DOHH2 (cell line): ENCODE measurements around the gene HBB.

Experiments
- H3F3A ChIP-seq: fragments of 200-600 bp; sonication (generic), shearing (Covaris generic); 2 replicates; pipeline ENCODE4 v1.6.0; 2016; ENCODE audit warnings: antibody characterized with exemption, mild to moderate bottlenecking; ENCODE audit not compliant: control insufficient read depth, insufficient read depth
- H3K27ac ChIP-seq: fragments of 200-600 bp; sonication (generic); 2 replicates; pipeline ENCODE4 v1.5.1; 2014; ENCODE audit warnings: low read depth, mild to moderate bottlenecking, low read length, moderate library complexity
- H3K27me3 ChIP-seq: fragments of 200-600 bp; sonication (generic); 2 replicates; pipeline ENCODE4 v1.6.1; 2014; ENCODE audit warnings: mild to moderate bottlenecking, low read length, mixed read lengths; ENCODE audit not compliant: control insufficient read depth
- H3K36me3 ChIP-seq: fragments of 200-600 bp; sonication (generic); 2 replicates; pipeline ENCODE4 v1.6.1; 2014; ENCODE audit warnings: mild to moderate bottlenecking, low read length, moderate library complexity, mixed read lengths; ENCODE audit not compliant: control insufficient read depth
- H3K4me1 ChIP-seq: fragments of 200-600 bp; sonication (generic); 2 replicates; pipeline ENCODE4 v1.6.1; 2014; ENCODE audit warnings: mild to moderate bottlenecking, low read length, mixed read lengths; ENCODE audit not compliant: control insufficient read depth
- H3K4me2 ChIP-seq: fragments of 200-600 bp; sonication (generic); 2 replicates; pipeline ENCODE4 v1.6.0; 2014; ENCODE audit warnings: mild to moderate bottlenecking, low read length, moderate library complexity
- H3K4me3 ChIP-seq: fragments of 200-600 bp; sonication (generic); 2 replicates; pipeline ENCODE4 v1.5.1; 2014; ENCODE audit warnings: mild to moderate bottlenecking, low read length, mixed read lengths
- H3K79me2 ChIP-seq: fragments of 200-600 bp; sonication (generic); 2 replicates; pipeline ENCODE4 v1.6.1; 2014; ENCODE audit warnings: mild to moderate bottlenecking, low read length, mixed read lengths; ENCODE audit not compliant: control insufficient read depth
- H3K9me2 ChIP-seq: fragments of 200-600 bp; sonication (generic); replicated peaks from 2 replicates; pipeline ENCODE4 v1.6.1; 2014; ENCODE audit warnings: mild to moderate bottlenecking, low read length, mixed read lengths; ENCODE audit not compliant: control insufficient read depth
- H3K9me3 ChIP-seq: fragments of 200-600 bp; sonication (generic); 2 replicates; pipeline ENCODE4 v1.6.1; 2014; ENCODE audit warnings: antibody characterized with exemption, low read length, mixed read lengths; ENCODE audit not compliant: control insufficient read depth, insufficient read depth
- H4K20me1 ChIP-seq: fragments of 200-600 bp; sonication (generic); 2 replicates; pipeline ENCODE4 v1.6.0; 2014; ENCODE audit warnings: low read depth, mild to moderate bottlenecking, antibody characterized with exemption, low read length, moderate library complexity; ENCODE audit not compliant: control insufficient read depth, insufficient read depth
- EZH2phosphoT487 ChIP-seq: fragments of 200-600 bp; sonication (generic); IDR thresholded peaks from 2 replicates; pipeline ENCODE4 v1.6.1; 2017; ENCODE audit warnings: borderline replicate concordance, mild to moderate bottlenecking, antibody characterized with exemption, low read length, moderate library complexity, mixed read lengths
- TF ChIP-seq, protein P1 (sequence below): fragments of 200-600 bp; sonication (generic); IDR thresholded peaks from one replicate; pipeline ENCODE4 v1.5.1; 2014; ENCODE audit warnings: antibody characterized with exemption, mild to moderate bottlenecking, low read depth, low read length; ENCODE audit not compliant: poor library complexity, severe bottlenecking

HBB gene

DNA sequence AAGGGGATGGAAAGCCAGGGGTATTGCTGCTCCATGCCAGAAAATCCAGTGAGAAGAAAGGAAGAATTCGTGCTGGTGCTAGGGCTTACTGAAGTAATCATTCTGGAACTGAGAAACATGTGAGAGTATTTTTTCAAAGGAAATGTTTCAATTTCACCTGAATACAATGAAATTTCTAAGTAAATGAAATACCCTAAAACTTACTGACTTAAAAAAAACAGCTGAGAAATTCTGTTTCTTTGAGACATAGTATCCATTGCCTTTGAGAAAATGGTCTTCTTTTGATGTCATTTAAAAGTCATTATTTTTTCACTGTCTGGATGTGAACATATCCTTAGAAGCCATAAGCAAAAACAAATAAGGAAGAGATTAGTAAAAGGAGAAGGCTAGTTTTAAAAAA is 26.3 kb downstream of the HBB start, which contains the start of gene OR51V1:
OR51V1 (minus strand) TSS at position 101 of the 400 bp plus-strand sequence; CDS start at position 101, 0 bp downstream.
- H3K36me3 ChIP-seq, result no peaks in the 10 kb centered on the region
- no peaks in the 10 kb centered on the region for H3K9me3 ChIP-seq
- no peaks in the 10 kb centered on the region for H4K20me1 ChIP-seq
- no peak within 1 kb of the TSS for H3K4me3 ChIP-seq
- TF ChIP-seq, protein P1, sequence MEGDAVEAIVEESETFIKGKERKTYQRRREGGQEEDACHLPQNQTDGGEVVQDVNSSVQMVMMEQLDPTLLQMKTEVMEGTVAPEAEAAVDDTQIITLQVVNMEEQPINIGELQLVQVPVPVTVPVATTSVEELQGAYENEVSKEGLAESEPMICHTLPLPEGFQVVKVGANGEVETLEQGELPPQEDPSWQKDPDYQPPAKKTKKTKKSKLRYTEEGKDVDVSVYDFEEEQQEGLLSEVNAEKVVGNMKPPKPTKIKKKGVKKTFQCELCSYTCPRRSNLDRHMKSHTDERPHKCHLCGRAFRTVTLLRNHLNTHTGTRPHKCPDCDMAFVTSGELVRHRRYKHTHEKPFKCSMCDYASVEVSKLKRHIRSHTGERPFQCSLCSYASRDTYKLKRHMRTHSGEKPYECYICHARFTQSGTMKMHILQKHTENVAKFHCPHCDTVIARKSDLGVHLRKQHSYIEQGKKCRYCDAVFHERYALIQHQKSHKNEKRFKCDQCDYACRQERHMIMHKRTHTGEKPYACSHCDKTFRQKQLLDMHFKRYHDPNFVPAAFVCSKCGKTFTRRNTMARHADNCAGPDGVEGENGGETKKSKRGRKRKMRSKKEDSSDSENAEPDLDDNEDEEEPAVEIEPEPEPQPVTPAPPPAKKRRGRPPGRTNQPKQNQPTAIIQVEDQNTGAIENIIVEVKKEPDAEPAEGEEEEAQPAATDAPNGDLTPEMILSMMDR, result no peak
- no peak for TF ChIP-seq EZH2phosphoT487
- H3K9me2 ChIP-seq, result no peaks in the 10 kb centered on the region
- H3K4me2 ChIP-seq, result no peak within 1 kb of the TSS
- no peaks in the 10 kb centered on the region for H3K4me1 ChIP-seq
- no peaks in the 10 kb centered on the region for H3K79me2 ChIP-seq
- H3K27ac ChIP-seq, result no peak within 1 kb of the TSS
- H3K27me3 ChIP-seq, result no peaks in the 10 kb centered on the region
- no peaks in the 10 kb centered on the region for H3F3A ChIP-seq

DNA sequence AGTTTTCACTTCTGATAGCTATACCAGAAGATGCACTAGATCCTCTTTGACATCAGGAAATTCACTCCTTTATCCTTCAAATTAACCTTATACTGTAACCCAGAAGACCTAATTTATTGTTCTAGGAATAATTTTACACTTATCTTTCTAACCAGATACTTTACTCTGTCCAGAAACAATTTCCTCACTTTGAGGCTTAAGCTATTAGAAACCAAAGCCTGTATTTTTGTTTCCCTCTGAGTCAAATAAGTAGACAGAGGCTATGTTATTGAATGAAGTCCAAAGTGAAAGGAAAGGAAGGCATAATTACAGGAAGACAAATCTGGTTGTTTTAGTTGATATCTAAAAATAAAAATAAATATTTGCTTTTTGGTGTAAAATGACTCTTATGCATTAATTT is 28.6 kb downstream of the HBB start:
- Histone ChIP-seq H3K4me2 (no peak overlapping the region), H3K4me3 (no peak overlapping the region), H3K9me2 (no peaks in the 10 kb centered on the region), H3K27ac (no peak overlapping the region), H4K20me1 (no peaks in the 10 kb centered on the region), H3K36me3 (no peaks in the 10 kb centered on the region), H3K9me3 (no peaks in the 10 kb centered on the region), H3K79me2 (no peaks in the 10 kb centered on the region), H3K27me3 (no peaks in the 10 kb centered on the region), H3F3A (no peaks in the 10 kb centered on the region), H3K4me1 (no peaks in the 10 kb centered on the region)
- TF ChIP-seq EZH2phosphoT487, result no peak
- TF ChIP-seq, protein P1, result no peak

DNA sequence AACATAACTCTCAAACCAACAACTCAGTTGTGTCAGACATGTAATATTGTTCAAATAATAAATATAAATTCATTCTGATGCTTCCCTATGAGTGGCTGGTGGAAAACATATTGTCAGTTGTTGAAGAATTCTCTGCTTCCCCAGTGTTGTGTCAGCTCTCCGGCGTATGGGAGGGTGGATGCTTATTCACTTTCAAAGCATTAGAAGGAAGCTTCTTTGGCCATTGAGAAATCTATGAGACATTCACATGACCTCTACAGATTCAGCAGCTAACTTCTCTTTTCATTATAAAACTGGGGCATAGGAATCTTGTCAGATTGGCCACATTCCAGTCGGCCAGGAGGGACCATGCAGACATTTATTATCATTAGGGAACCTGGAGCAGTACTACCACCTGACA is 29.3 kb downstream of the HBB start:
- no peaks in the 10 kb centered on the region for H3K79me2 ChIP-seq
- no peaks in the 10 kb centered on the region for H3K36me3 ChIP-seq
- no peak overlapping the region for H3K27ac ChIP-seq
- H4K20me1 ChIP-seq, result no peaks in the 10 kb centered on the region
- H3K4me2 ChIP-seq, result no peak overlapping the region
- H3K9me3 ChIP-seq, result no peaks in the 10 kb centered on the region
- no peaks in the 10 kb centered on the region for H3K27me3 ChIP-seq
- no peaks in the 10 kb centered on the region for H3K9me2 ChIP-seq
- TF ChIP-seq, protein P1, result no peak
- TF ChIP-seq EZH2phosphoT487, result no peak
- no peak overlapping the region for H3K4me3 ChIP-seq
- H3K4me1 ChIP-seq, result no peaks in the 10 kb centered on the region
- no peaks in the 10 kb centered on the region for H3F3A ChIP-seq

DNA sequence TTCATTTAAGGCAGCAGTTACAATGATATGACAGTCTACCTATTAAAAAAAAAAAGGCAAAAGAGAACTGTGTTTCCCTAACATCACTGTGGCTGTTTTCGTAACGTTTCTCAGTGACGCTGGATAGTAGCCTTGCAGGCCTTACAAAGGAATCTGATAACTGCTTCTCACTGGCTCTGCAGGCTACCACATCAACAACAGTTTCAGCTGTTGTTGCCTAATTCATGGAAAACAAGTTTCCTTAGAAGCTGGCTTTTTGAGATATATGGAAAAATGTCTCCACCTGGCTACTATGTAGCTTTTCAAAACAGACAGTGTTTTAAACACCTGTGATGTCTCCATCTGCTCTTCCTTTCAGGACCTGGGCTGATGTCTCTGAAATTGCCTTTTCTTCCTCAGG is 30.1 kb downstream of the HBB start:
- Histone ChIP-seq H3K27me3 (no peaks in the 10 kb centered on the region), H4K20me1 (no peaks in the 10 kb centered on the region), H3K27ac (no peak overlapping the region), H3K9me2 (no peaks in the 10 kb centered on the region), H3K4me2 (no peak overlapping the region), H3K9me3 (no peaks in the 10 kb centered on the region), H3K36me3 (no peaks in the 10 kb centered on the region), H3K4me1 (no peaks in the 10 kb centered on the region), H3K4me3 (no peak overlapping the region), H3K79me2 (no peaks in the 10 kb centered on the region), H3F3A (no peaks in the 10 kb centered on the region)
- TF ChIP-seq, protein P1, result no peak
- no peak for TF ChIP-seq EZH2phosphoT487
